Measurements from ENCODE around the gene IFT52.
"Not testable (repeated sequence)": the region's sequence is repeated elsewhere in the genome, so short reads cannot be mapped to it uniquely, and the experiment has no call there.

Gene IFT52

DNA sequence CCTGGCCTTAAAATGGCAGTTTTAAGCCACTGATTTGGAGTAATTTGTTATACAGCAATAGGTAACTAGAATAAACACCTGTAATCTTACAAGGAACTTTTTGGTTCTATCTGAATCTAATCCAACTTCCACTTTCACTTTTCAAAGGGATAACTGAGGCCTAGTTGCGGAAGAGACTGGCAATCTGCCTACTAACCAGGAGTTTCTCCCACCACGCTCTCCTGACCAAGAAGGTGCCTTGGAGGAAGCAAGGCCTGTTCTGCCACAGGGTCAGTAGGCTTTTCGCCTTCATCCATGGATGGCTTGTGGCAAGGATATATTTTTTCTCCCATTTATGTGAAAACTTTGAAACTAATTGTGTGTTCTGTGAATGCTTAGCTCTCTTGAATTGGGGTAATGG, 63.2 kb downstream of the IFT52 start:
- DNase-seq, result no peak
- Mint-ChIP-seq H3K27ac (no peak overlapping the region), H3K4me1 (peaks cover 17% of the 10 kb centered on the region), H3K9me3 (no peaks in the 10 kb centered on the region), H3K36me3 (no peaks in the 10 kb centered on the region), H3K27me3 (no peaks in the 10 kb centered on the region), H3K4me3 (no peak overlapping the region)
- CTCF ChIA-PET, result no interaction called here

DNA sequence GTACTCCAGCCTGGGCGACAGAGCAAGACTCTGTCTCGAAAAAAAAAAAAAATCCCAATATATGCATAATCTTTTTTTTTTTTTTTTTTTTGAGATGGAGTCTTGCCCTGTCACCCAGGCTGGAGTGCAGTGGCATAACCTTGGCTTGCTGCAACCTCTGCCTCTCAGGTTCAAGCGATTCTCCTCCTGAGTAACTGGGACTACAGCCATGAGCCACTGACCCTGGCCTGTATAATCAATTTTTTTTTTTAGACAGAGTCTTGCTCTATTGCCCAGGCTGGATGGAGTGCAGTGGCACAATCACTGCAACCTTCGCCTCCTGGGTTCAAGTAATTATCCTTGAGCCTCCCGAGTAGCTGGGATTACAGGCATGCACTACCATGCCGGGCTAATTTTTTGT, 64.4 kb downstream of the IFT52 start:
- H3K36me3 Mint-ChIP-seq, CTCF ChIA-PET, H3K9me3 Mint-ChIP-seq, DNase-seq, H3K27me3 Mint-ChIP-seq, H3K27ac Mint-ChIP-seq, H3K4me3 Mint-ChIP-seq: not testable (repeated sequence)
- H3K4me1 Mint-ChIP-seq, result peaks cover 17% of the 10 kb centered on the region

DNA sequence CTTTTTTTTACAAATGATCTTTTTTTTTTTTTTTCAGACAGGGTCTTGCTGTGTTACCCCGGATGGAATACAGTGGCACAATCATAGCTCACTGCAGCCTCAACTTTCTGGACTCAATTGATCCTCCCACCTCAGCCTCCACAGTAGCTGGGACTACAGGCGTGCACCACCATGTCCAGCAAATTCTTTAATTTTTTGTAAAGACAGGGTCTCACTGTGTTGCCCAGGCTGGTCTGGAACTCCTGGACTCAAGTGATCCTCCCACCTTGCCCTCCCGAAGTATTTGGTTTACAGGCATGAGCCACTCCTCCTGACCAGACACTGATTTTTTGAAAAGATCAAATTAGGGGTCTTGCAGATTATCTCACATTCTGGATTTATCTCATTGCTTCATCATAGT, 65.2 kb downstream of the IFT52 start:
- no peak for DNase-seq
- Mint-ChIP-seq H3K27ac (peak overlapping the region; percentile 55), H3K4me3 (peak overlapping the region; percentile 85), H3K36me3 (no peaks in the 10 kb centered on the region), H3K27me3 (no peaks in the 10 kb centered on the region), H3K4me1 (peaks cover 17% of the 10 kb centered on the region), H3K9me3 (no peaks in the 10 kb centered on the region)
- CTCF ChIA-PET, result interaction anchor here (1.1 kb wide), 1 partner anchor 41 kb away, joined by 3 read pairs; no protein-coding TSS in a partner anchor

DNA sequence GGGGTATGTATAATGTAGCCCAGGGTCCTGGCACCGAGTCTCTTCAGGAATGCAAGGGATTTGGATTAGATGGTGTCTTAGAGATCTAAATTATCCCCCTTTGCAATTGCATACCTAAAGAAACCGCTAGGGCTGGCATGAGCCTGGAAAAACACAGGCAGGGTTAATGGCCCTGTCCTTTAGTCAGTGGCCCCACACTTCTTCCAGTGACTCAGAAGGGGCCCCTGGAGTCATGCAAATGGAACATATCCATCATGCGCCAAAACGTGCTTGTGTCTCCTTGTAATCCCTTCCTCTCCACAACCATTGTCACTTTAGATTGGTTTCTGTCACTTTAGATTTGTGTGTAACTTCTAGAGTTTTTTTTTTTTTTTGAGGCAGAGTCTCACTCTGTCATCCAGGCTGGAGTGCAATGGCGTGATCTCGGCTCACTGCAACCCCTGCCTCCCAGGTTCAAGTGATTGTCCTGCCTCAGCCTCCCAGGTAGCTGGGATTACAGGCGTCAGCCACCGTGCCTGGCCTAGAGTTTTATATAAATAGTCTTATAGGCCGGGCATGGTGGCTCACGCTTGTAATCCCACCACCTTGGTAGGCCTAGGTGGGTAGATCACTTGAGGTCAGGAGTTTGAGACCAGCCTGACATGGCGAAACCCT, 67.5 kb downstream of the IFT52 start:
- peak overlapping the region; percentile 92 for H3K27ac Mint-ChIP-seq
- CTCF ChIA-PET, result interaction anchor here (1.5 kb wide), 1 partner anchor 121 kb away, joined by 4 read pairs; no protein-coding TSS in a partner anchor
- peak overlapping the region; percentile 85 for H3K4me3 Mint-ChIP-seq
- DNase-seq, result peak; percentile 23
- peaks cover 4% of the 10 kb centered on the region for H3K27me3 Mint-ChIP-seq
- H3K9me3 Mint-ChIP-seq, result no peaks in the 10 kb centered on the region
- no peaks in the 10 kb centered on the region for H3K36me3 Mint-ChIP-seq
- peaks cover 17% of the 10 kb centered on the region for H3K4me1 Mint-ChIP-seq

DNA sequence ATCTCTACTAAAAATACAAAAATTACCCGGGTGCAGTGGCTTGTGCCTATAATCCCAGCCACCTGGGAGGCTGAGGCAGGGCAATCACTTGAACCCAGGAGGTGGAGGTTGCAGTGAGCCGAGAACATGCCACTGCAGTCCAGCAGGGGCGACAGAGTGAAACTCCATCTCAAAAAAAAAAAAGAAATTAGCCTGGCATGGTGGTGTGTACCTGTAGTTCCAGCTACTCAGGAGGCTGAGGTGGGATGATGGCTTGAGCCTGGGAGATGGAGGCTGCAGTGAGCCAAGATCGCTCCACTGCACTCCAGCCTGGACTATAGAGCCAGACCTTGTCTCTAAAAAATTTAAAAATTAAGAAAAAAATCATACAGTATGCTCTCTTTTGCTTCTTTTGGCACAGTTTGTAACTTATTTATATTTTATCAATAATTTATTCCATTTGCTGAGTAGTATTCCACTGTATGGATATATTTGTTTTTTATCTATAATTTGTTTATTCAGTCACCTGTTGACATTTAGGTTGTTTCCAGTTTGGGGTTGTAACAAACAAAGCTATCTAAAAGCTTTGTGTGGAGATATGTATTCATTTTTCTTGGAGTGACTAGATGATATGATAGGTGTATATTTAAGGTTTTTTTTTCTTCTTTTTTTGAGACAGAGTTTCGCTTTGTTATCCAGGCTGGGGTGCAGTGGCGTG, 68.1 kb downstream of the IFT52 start:
- Mint-ChIP-seq H3K36me3 (no peaks in the 10 kb centered on the region), H3K4me3 (no peak overlapping the region), H3K4me1 (peaks cover 17% of the 10 kb centered on the region), H3K27ac (no peak overlapping the region), H3K9me3 (no peaks in the 10 kb centered on the region), H3K27me3 (peaks cover 7% of the 10 kb centered on the region)
- DNase-seq, result no peak
- CTCF ChIA-PET, result interaction anchor here (1.5 kb wide), 1 partner anchor 122 kb away, joined by 4 read pairs; no protein-coding TSS in a partner anchor

DNA sequence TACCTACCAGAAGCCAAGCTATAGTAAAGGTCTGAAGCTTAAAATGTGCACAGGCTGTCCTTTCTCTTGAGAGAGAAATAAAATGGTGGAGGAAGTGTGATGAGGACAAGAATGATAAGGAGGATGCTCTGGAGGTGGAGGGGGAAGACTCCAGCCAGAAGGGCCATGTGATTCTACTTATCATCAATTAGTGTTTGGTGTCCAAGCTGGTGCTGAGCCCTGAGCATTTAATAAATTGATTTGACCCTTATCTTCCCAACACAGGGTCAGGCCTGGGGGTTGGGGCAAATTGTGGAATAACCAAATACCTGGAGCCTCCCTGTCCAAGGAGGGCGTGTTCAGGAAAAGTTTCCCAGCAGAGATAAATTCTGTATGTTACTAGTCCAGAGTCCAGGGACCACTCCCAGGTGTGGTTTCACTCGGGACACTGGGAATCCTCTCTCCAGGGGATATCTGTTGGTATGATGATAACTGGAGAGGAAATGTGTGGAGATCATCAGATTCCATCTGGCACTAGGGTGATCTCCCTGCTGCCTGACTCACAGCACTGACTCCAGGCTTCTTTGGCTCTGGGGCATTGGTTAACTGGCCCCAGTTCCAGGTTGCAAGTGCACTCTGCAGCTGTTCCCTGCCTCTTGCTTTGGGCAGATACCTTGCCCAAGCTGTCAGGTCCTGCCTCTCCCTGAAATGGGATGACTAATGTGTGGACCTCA, 72.4 kb downstream of the IFT52 start:
- no peak for DNase-seq
- Mint-ChIP-seq H3K9me3 (no peaks in the 10 kb centered on the region), H3K4me1 (peaks cover 13% of the 10 kb centered on the region), H3K4me3 (no peak overlapping the region), H3K27ac (no peak overlapping the region), H3K27me3 (peaks cover 19% of the 10 kb centered on the region), H3K36me3 (no peaks in the 10 kb centered on the region)
- CTCF ChIA-PET, result no interaction called here

DNA sequence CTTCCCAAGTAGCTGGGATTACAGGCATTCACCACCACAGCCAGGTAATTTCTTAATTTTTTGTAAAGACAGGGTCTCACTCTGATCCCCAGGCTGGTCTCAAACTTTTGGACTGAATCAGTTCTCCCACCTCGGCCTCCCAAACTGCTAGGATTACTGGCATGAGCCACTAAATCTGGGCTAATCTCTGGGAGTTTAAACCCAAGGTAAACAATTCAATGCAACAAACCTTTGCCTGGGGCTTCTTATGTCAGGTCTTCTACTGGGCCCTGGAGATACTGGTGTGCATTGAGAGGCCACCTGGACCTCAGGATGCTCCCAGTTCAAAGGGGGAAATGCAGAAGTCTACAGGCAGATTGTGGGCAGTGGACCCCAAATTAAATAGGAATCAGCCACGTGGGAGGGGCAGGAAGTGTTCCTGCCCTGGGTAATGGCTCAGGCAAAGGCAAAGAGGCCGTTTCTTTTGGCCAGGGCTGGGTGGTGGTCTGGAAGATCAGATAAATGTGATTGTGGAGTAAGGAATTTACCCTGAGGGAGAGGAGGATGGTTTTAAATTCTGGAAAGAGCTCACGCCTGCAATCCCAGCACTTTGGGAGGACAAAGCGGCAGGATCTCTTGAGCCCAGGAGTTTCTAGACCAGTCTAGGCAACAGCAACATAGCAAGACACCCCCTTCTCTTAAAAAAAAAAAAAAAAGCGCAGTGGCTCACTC, 74.9 kb downstream of the IFT52 start:
- peaks cover 5% of the 10 kb centered on the region for H3K36me3 Mint-ChIP-seq
- peak overlapping the region; percentile 38 for H3K4me3 Mint-ChIP-seq
- H3K9me3 Mint-ChIP-seq, result no peaks in the 10 kb centered on the region
- CTCF ChIA-PET, result no interaction called here
- DNase-seq, result no peak
- no peak overlapping the region for H3K27ac Mint-ChIP-seq
- peaks cover 28% of the 10 kb centered on the region for H3K4me1 Mint-ChIP-seq
- peaks cover 19% of the 10 kb centered on the region for H3K27me3 Mint-ChIP-seq

DNA sequence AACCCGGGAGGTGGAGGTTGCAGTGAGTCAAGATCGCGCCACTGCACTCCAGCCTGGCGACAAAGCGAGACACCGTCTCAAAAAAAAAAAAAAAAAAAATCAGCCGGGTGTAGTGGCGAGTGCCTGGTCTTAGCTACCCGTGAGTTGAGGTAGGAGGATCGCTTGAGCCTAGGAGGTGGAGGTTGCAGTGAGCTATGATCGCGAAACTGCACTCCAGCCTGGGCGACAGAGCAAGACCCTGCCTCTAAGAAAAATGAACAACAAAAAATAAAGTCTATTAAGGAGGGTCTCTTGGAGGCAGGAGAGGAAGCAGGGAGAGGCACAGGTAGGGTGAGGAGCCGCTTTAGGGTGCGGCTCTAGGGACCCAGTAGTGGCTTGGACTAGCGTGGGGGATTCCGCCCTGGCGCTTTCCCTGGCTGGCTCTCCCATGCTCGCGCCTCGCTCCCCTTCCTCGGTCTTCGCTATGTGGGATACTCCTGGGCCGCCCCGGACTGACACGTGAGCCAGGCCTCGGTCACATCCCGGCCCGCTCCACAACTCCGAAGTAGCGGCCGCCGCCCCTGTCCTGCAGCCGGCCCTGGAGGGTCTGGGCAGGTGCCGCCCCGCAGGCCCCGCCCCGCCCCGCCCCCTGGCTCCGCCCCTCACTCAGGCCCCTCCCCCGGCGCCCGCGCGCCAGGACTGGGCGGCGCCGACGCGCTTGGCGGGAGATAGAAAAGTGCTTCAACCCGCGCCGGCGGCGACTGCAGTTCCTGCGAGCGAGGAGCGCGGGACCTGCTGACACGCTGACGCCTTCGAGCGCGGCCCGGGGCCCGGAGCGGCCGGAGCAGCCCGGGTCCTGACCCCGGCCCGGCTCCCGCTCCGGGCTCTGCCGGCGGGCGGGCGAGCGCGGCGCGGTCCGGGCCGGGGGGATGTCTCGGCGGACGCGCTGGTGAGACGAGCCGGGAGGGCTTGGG, 75.9 kb downstream of the IFT52 start, which contains the start of gene MYBL2:
Gene MYBL2, plus strand, starts transcription at position 739 of the 953 bp plus-strand sequence. Its CDS starts 170 bp downstream, at position 909.
- CTCF ChIA-PET, result no interaction called here
- peak; percentile 83 for DNase-seq
- peak within 1 kb of the TSS; percentile 74 for H3K4me3 Mint-ChIP-seq
- no peaks in the 10 kb centered on the region for H3K9me3 Mint-ChIP-seq
- peaks cover 19% of the 10 kb centered on the region for H3K27me3 Mint-ChIP-seq
- peaks cover 6% of the 10 kb centered on the region for H3K36me3 Mint-ChIP-seq
- H3K27ac Mint-ChIP-seq, result peak within 1 kb of the TSS; percentile 14
- H3K4me1 Mint-ChIP-seq, result peaks cover 28% of the 10 kb centered on the region

DNA sequence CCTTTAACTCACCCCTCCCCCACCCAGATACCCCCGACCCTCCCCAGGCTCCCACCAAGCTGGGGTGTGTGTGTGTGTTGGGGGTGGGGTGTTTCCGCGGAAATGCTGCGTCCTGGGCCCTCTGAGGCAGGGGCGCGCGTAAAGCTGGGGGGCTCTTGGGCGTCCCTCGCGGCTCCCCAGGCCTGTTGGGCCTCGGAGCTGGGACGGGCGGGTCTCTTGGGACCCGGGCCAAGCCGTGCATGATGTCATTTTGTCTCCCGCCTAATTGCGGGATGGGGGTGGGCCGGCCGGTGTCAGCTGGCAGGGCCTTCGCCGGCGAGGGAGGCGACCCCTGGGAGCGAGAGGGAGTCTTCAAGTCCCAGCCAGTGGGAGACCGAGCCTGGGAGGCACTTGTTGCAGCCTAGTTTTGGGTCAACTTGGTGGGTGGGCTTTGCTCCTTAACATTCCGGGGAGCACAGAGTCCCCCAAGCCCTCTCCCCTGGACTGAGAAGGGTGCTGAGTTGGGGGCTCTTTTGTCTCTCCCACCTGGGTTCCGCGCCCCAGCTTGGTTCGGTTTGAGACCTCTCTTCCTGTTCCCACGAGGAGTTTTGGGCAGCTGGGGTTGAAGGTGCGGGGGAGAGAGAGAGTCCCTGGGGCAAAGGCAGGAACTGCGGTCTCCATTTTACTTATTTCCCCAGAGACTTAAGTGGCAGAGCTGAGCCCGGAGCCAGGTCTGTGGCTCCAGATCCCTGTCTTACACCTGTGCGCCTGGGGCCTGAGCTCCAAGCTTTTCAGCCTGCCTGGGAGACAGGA, 76.8 kb downstream of the IFT52 start:
- Mint-ChIP-seq H3K4me1 (peaks cover 28% of the 10 kb centered on the region), H3K36me3 (peaks cover 11% of the 10 kb centered on the region), H3K27ac (peak overlapping the region; percentile 14), H3K4me3 (peak overlapping the region; percentile 74), H3K9me3 (no peaks in the 10 kb centered on the region), H3K27me3 (peaks cover 19% of the 10 kb centered on the region)
- peak; percentile 35 for DNase-seq
- CTCF ChIA-PET, result interaction anchor here (0.8 kb wide), 1 partner anchor 24 kb away, joined by 4 read pairs; no protein-coding TSS in a partner anchor

DNA sequence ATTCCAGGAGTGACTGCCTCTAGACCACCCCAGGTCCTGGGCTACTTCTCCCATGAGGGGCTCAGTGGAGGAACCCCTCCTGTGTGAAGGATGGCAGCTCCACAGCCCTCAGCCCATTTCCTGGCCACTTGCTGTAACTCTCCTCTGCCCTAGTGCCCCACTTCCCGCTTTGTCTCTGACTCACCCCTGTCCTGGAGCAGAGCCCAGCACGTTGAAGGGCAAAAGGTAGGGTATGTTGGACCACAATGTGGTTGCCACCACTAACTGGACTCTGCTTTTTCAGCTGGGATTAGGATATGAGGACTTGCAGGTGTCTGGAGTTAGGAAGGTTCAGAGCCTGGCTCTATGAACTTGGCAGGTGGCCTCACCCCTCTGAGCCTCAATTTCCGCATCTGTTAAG, 78.6 kb downstream of the IFT52 start:
- Mint-ChIP-seq H3K36me3 (peaks cover 18% of the 10 kb centered on the region), H3K9me3 (peaks cover 2% of the 10 kb centered on the region), H3K4me3 (peak overlapping the region; percentile 5), H3K27me3 (peaks cover 12% of the 10 kb centered on the region), H3K27ac (no peak overlapping the region), H3K4me1 (peaks cover 30% of the 10 kb centered on the region)
- CTCF ChIA-PET, result no interaction called here
- no peak for DNase-seq

DNA sequence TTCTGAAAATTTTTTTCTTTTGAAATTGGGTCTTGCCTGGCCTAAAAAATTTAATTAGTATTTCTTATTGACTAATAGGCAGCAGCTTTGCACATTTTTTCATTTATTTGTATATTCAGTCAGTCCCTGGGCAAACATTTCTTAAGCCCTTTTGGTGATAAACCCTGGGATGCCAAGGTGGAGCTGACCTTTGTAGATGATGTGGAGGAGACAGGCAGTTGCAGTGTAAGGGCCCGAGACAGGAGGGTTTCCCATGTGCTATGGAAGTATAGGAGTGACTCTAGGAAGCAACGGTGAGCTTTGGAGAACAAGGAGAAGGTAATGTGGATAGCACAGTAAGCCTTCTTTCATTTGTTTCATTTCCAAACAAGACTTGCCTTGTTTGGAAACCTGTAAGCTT, 79.7 kb downstream of the IFT52 start:
- Mint-ChIP-seq H3K36me3 (peaks cover 18% of the 10 kb centered on the region), H3K4me3 (no peak overlapping the region), H3K27me3 (peaks cover 3% of the 10 kb centered on the region), H3K27ac (no peak overlapping the region), H3K4me1 (peaks cover 30% of the 10 kb centered on the region), H3K9me3 (peaks cover 2% of the 10 kb centered on the region)
- CTCF ChIA-PET, result no interaction called here
- no peak for DNase-seq

DNA sequence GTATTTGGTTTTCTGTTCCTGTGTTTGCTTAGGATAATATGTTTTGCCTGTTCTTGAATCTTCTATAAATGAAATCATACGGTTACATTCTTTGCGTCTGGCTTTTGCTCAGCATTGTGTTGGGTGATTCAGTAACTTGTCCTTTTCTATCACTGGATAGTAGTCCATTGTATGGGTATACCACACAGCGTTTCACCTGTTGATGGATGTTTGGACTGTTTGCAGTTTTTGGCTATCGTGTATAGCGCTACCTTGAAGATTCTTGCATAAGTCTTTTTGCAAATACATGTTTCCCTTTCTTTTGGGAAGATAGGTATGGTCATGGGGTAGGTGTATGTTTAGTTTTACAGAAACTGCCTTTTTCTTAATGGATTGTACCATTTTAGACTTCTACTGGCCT, 85.6 kb downstream of the IFT52 start:
- DNase-seq, result no peak
- Mint-ChIP-seq H3K36me3 (peaks cover 31% of the 10 kb centered on the region), H3K9me3 (peaks cover 2% of the 10 kb centered on the region), H3K4me1 (peaks cover 6% of the 10 kb centered on the region), H3K4me3 (no peak overlapping the region), H3K27me3 (no peaks in the 10 kb centered on the region), H3K27ac (no peak overlapping the region)
- CTCF ChIA-PET, result no interaction called here

Data from activated naive CD4-positive, alpha-beta T cell treated with anti-CD3 and anti-CD28 coated beads, Interleukin-2, amount 10 ng/mL, durations not matched to agents 7 days and 5 days (primary cell).